ENCODE results near the gene PAGE2B. TPM values are rescaled to one million over a fixed set of nuclear protein-coding genes. Genes with fewer than 3 reads are reported as not detected.

The PAGE2B gene
- total and polyA plus RNA-seq, 9 of the 15 experiments (the other 6 are each of a cell fraction or from before 2014, with no cell fraction given), result 1.8 to 36.0 (median 16.5) TPM

DNA sequence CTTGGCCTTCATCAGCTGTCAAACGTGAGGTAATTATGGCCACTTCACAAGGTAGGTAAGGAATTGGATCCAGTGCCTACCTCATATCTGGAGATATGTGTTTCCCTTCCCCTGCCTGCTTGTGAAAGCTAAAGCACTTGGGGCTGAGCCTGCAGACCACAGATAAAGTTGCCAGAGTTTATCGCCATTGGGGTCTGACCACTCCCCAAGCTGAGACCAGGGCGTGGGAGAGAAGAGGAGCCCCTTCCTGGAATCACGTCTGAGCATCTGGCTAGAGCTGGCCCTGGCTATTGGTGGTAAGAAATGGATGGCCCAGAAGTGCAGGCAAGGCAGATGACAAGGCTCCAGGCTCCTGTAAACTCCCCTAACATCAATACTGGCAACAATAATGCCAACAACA is 46.8 kb upstream of the PAGE2B start:
- 0% methylated on average over 3 of the region's 4 CpGs for WGBS (ENCODE audit: insufficient coverage, low coverage, missing lambda C conversion rate)
- ATAC-seq (peak; percentile 92), FAIRE-seq (peak; percentile 97), DNase-seq (ENCODE audit: extremely low read depth in 1 of 4, low spot score in 3 of 4) (peak; percentile 61 to 88 (median 76))
- Histone ChIP-seq H3K4me1 (replicated peaks in 1 of 2; ENCODE audit: control insufficient read depth in 2 of 2, insufficient read depth in 2 of 2, low read length in 2 of 2) (peaks cover 9 to 35% of the 10 kb centered on the region in 2 experiments; a peak in 4 of 5 replicates), H3K79me2 (ENCODE audit: control insufficient read depth, insufficient read depth, low read length) (peaks cover 17% of the 10 kb centered on the region), H3K27me3 (ENCODE audit: control insufficient read depth in 2 of 2, insufficient read depth in 2 of 2, low read length in 2 of 2) (no peaks in the 10 kb centered on the region), H3K9me3 (replicated peaks; ENCODE audit: control insufficient read depth, insufficient read depth, low read depth, low read length) (no peaks in the 10 kb centered on the region), H3K9me1 (ENCODE audit: control insufficient read depth, insufficient read depth, low read length) (no peaks in the 10 kb centered on the region), H3K36me3 (ENCODE audit: control insufficient read depth, insufficient read depth, low read length) (no peaks in the 10 kb centered on the region; the same call in 2 of the 3 replicates), H2AFZ (ENCODE audit: low read depth, low read length) (no peak overlapping the region), H3K4me2 (ENCODE audit: insufficient read depth, low read length) (peak overlapping the region; percentile 61), H4K20me1 (replicated peaks; ENCODE audit: control insufficient read depth, insufficient read depth, low read length) (no peaks in the 10 kb centered on the region), H3K27ac (ENCODE audit: extremely low read depth, low read depth, low read length) (peak overlapping the region; percentile 52; the same call in 1 of the 3 replicates), H3K9ac (ENCODE audit: insufficient read depth in 1 of 2, low read depth in 2 of 2, low read length in 2 of 2) (peak overlapping the region in 1 of 2 experiments; percentile 39; a peak in 1 of 4 replicates), H3K4me3 (no peak overlapping the region)
- CTCF ChIA-PET (ENCODE audit: low intra/inter-chr PET ratio), result no interaction called here
- intact Hi-C loops (cut with micrococcal nuclease), result loop anchor here (1.0 to 2.0 kb wide), 2 partner anchors 13 to 93 kb away; no protein-coding TSS in a partner anchor
- no TSS peak for BruUV-seq (replicated peaks)
- in situ Hi-C loops (cut with MboI), result no loop called here
- POLR2A ChIA-PET, result interaction anchor here (1.9 kb wide), 1 partner anchor 13 kb away, joined by 8 read pairs; no protein-coding TSS in a partner anchor
- no peak for TF ChIP-seq MEF2A (IDR thresholded peaks at IDR 0.05; ENCODE audit: control insufficient read depth, low read depth, low read length)
- no peak for TF ChIP-seq HDGF (IDR thresholded peaks at IDR 0.05)
- TF ChIP-seq, protein P1, sequence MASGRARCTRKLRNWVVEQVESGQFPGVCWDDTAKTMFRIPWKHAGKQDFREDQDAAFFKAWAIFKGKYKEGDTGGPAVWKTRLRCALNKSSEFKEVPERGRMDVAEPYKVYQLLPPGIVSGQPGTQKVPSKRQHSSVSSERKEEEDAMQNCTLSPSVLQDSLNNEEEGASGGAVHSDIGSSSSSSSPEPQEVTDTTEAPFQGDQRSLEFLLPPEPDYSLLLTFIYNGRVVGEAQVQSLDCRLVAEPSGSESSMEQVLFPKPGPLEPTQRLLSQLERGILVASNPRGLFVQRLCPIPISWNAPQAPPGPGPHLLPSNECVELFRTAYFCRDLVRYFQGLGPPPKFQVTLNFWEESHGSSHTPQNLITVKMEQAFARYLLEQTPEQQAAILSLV (tag; IDR thresholded peaks at IDR 0.05), result no peak
- no peak for TF ChIP-seq ZNF121 (CRISPR knock-in tag; conservative IDR thresholded peaks at IDR 0.05)
- no peak for TF ChIP-seq CBX1 (IDR thresholded peaks at IDR 0.05; ENCODE audit: low read depth)
- TF ChIP-seq BACH1 (tag; IDR thresholded peaks at IDR 0.05), result no peak
- no peak for TF ChIP-seq RFX7 (CRISPR knock-in tag; IDR thresholded peaks at IDR 0.05)
- TF ChIP-seq PHF21A (IDR thresholded peaks at IDR 0.05; ENCODE audit: borderline replicate concordance, low read depth), result no peak
- TF ChIP-seq PTBP1 (IDR thresholded peaks at IDR 0.05; ENCODE audit: low read depth, low read length), result no peak
- TF ChIP-seq PHTF2 (CRISPR knock-in tag; IDR thresholded peaks at IDR 0.05), result no peak
- no peak for TF ChIP-seq ETV1 (tag; conservative IDR thresholded peaks at IDR 0.05; ENCODE audit: low read depth)
- no peak for TF ChIP-seq ELF1 (tag; IDR thresholded peaks at IDR 0.05)
- TF ChIP-seq, protein P2, sequence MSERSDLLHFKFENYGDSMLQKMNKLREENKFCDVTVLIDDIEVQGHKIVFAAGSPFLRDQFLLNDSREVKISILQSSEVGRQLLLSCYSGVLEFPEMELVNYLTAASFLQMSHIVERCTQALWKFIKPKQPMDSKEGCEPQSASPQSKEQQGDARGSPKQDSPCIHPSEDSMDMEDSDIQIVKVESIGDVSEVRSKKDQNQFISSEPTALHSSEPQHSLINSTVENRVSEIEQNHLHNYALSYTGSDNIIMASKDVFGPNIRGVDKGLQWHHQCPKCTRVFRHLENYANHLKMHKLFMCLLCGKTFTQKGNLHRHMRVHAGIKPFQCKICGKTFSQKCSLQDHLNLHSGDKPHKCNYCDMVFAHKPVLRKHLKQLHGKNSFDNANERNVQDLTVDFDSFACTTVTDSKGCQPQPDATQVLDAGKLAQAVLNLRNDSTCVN (CRISPR knock-in tag; IDR thresholded peaks at IDR 0.05), result no peak
- TF ChIP-seq RBM34 (IDR thresholded peaks at IDR 0.05; ENCODE audit: borderline replicate concordance, insufficient read depth, low read length), result no peak
- no peak for TF ChIP-seq BRCA1 (IDR thresholded peaks at IDR 0.05)
- no peak for TF ChIP-seq BRCA1 (CRISPR knock-in tag; IDR thresholded peaks at IDR 0.05)
- peak; percentile 70; the same call in 1 of the 2 replicates for TF ChIP-seq CTBP1 (IDR thresholded peaks at IDR 0.05; ENCODE audit: borderline replicate concordance)
- TF ChIP-seq ZSCAN29 (IDR thresholded peaks at IDR 0.05), result no peak
- TF ChIP-seq ZBTB17 (CRISPR knock-in tag; IDR thresholded peaks at IDR 0.05), result no peak
- TF ChIP-seq FOXA3 (CRISPR knock-in tag; conservative IDR thresholded peaks at IDR 0.05 in 1 of 2, IDR thresholded peaks at IDR 0.05 in 1 of 2), result no peak
- no peak for TF ChIP-seq ILK (tag; IDR thresholded peaks at IDR 0.05; ENCODE audit: borderline replicate concordance, low read depth)
- no peak for TF ChIP-seq GABPB1 (CRISPR knock-in tag; IDR thresholded peaks at IDR 0.05)
- no peak for TF ChIP-seq TCFL5 (CRISPR knock-in tag; conservative IDR thresholded peaks at IDR 0.05)
